PC-3 (cell line): ENCODE results near the gene TBC1D30.

ENCODE experiments used
- CTCF ChIP-seq: fragments of 300-600 bp; sonication (generic); conservative IDR thresholded peaks from 2 replicates; pipeline ENCODE4 v1.5.1; 2017; ENCODE audit warnings: antibody characterized with exemption, low read depth, mild to moderate bottlenecking, low read length
- EZH2phosphoT487 ChIP-seq: fragments of 300-600 bp; sonication (generic); IDR thresholded peaks from 2 replicates; pipeline ENCODE4 v1.6.1; 2018; ENCODE audit warnings: mild to moderate bottlenecking, antibody characterized with exemption, low read length, borderline replicate concordance

- TF ChIP-seq CTCF (no peak), EZH2phosphoT487 (no peak)
These were observed 15.7 kb downstream of the TBC1D30 start for GRCh38 chr12:64840119-64840518.
